ENCODE data around the gene LBH.

DNA sequence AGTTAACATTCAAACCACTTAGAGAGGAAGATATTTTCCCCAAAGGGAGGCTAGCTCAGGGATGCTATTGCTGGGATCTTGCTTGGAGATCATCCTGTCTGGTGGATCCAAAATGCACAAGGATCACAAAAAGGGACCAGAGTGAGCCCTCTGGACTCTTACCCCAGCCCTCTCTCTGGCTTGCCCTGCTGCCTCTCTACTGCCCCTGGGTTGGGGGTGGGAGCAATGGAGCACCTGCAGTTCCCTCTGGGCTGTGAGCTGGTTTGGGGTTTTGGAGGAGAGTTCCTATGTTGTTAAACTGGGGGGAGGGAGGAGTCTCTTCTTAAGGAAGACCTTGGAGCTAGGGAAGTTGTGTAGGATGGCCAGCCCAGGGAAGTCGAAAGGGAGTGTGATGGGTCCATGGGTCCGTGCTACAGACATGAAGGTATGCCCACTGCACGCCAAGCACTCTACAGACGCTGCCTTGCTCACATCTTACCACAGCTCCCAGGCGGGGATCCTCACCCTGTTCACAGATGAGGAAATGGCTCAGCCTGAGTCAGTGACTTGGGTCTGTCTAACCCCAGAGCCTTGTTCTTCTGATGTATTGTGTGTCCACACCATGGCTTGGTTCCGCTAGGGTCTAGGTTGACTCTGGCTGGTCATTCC, 3.8 kb downstream of the LBH start:
- TF ChIP-seq POLR2AphosphoS5 (IDR thresholded peaks at IDR 0.05; ENCODE audit: borderline replicate concordance, low read depth, low read length) (peak; percentile 26; the same call in 1 of the 2 replicates), EZH2 (IDR thresholded peaks at IDR 0.05) (no peak), FOXP2 (optimal IDR thresholded peaks at IDR 0.05; ENCODE audit: control extremely low read depth, extremely low read length, insufficient read depth) (no peak)

All from SK-N-MC (cell line).